HL-60 (cell line): ENCODE measurements around the gene SOWAHC.
"Not testable (repeated sequence)": the region's sequence is repeated elsewhere in the genome, so short reads cannot be mapped to it uniquely, and the experiment has no call there.

Experiments
- DNase-seq, 2 experiments: peaks; one replicate each; pipeline ENCODE4 v3.0.0-alpha.2; 2010 to 2020; ENCODE audit warnings: low read depth in 1 of 2, low spot score in 1 of 2
- H3K27ac ChIP-seq: fragments of 250-450 bp; sonication (Bioruptor Pico); replicated peaks from 2 replicates; pipeline ENCODE4 v1.5.1; 2020; ENCODE audit warnings: mild to moderate bottlenecking, moderate library complexity
- H3K27me3 ChIP-seq: fragments of 250-450 bp; sonication (Bioruptor Pico); 2 replicates; pipeline ENCODE4 v1.5.1; 2021; ENCODE audit warnings: mild to moderate bottlenecking, moderate library complexity; ENCODE audit not compliant: insufficient read depth, poor library complexity, severe bottlenecking
- H3K4me3 ChIP-seq: replicated peaks from 2 replicates; pipeline ENCODE4 v1.5.1; 2011; ENCODE audit warnings: mild to moderate bottlenecking, control low read depth, low read length; ENCODE audit not compliant: insufficient read depth
- GABPA ChIP-seq: IDR thresholded peaks from 2 replicates; pipeline ENCODE4 v1.6.1; 2012; ENCODE audit warnings: low read depth
- POLR2AphosphoS5 ChIP-seq: IDR thresholded peaks from 2 replicates; pipeline ENCODE4 v1.6.1; 2012; ENCODE audit warnings: low read depth
- SPI1 ChIP-seq: IDR thresholded peaks from 2 replicates; pipeline ENCODE4 v1.6.1; 2012; ENCODE audit warnings: low read depth, mild to moderate bottlenecking, borderline replicate concordance
- TF ChIP-seq, protein P1 (sequence below): IDR thresholded peaks from one replicate; pipeline ENCODE4 v1.5.1; 2011; ENCODE audit warnings: low read length, control low read depth, inconsistent platforms; ENCODE audit not compliant: insufficient read depth
- TF ChIP-seq, protein P2 (sequence below): IDR thresholded peaks from 2 replicates; pipeline ENCODE4 v1.6.1; 2012; ENCODE audit warnings: low read depth; ENCODE audit not compliant: insufficient replicate concordance

Gene SOWAHC

DNA sequence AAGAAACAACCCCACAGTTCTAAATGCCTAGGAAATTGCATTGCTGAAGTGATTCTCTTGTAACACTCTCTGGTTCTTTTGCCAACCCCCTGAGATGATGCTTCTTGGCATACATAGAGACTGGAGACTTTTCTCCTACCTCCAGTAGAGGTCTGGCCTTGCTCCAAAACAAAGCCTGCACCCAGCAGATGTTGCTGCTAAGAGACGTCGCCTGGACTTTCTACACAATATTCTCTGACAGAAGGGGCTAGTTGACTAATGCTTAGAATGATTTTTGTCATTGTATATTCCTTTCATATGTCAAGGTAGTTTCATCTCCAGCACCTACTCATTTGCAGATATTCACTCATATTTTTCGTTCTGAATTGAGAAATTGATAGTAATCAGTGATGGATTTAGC, 24.6 kb downstream of the SOWAHC start:
- no peaks in the 10 kb centered on the region for H3K27me3 ChIP-seq
- TF ChIP-seq, protein P1, sequence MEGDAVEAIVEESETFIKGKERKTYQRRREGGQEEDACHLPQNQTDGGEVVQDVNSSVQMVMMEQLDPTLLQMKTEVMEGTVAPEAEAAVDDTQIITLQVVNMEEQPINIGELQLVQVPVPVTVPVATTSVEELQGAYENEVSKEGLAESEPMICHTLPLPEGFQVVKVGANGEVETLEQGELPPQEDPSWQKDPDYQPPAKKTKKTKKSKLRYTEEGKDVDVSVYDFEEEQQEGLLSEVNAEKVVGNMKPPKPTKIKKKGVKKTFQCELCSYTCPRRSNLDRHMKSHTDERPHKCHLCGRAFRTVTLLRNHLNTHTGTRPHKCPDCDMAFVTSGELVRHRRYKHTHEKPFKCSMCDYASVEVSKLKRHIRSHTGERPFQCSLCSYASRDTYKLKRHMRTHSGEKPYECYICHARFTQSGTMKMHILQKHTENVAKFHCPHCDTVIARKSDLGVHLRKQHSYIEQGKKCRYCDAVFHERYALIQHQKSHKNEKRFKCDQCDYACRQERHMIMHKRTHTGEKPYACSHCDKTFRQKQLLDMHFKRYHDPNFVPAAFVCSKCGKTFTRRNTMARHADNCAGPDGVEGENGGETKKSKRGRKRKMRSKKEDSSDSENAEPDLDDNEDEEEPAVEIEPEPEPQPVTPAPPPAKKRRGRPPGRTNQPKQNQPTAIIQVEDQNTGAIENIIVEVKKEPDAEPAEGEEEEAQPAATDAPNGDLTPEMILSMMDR = no peak
- TF ChIP-seq POLR2AphosphoS5 (no peak), GABPA (no peak), SPI1 (no peak)
- TF ChIP-seq, protein P2, sequence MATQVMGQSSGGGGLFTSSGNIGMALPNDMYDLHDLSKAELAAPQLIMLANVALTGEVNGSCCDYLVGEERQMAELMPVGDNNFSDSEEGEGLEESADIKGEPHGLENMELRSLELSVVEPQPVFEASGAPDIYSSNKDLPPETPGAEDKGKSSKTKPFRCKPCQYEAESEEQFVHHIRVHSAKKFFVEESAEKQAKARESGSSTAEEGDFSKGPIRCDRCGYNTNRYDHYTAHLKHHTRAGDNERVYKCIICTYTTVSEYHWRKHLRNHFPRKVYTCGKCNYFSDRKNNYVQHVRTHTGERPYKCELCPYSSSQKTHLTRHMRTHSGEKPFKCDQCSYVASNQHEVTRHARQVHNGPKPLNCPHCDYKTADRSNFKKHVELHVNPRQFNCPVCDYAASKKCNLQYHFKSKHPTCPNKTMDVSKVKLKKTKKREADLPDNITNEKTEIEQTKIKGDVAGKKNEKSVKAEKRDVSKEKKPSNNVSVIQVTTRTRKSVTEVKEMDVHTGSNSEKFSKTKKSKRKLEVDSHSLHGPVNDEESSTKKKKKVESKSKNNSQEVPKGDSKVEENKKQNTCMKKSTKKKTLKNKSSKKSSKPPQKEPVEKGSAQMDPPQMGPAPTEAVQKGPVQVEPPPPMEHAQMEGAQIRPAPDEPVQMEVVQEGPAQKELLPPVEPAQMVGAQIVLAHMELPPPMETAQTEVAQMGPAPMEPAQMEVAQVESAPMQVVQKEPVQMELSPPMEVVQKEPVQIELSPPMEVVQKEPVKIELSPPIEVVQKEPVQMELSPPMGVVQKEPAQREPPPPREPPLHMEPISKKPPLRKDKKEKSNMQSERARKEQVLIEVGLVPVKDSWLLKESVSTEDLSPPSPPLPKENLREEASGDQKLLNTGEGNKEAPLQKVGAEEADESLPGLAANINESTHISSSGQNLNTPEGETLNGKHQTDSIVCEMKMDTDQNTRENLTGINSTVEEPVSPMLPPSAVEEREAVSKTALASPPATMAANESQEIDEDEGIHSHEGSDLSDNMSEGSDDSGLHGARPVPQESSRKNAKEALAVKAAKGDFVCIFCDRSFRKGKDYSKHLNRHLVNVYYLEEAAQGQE = no peak
- no peak overlapping the region for H3K4me3 ChIP-seq
- no peak for DNase-seq
- no peak overlapping the region for H3K27ac ChIP-seq

GRCh38 chr2:109640000-109640399, 25.8 kb downstream of the SOWAHC start:
- H3K4me3 ChIP-seq, H3K27me3 ChIP-seq, H3K27ac ChIP-seq, DNase-seq: not testable (repeated sequence)

DNA sequence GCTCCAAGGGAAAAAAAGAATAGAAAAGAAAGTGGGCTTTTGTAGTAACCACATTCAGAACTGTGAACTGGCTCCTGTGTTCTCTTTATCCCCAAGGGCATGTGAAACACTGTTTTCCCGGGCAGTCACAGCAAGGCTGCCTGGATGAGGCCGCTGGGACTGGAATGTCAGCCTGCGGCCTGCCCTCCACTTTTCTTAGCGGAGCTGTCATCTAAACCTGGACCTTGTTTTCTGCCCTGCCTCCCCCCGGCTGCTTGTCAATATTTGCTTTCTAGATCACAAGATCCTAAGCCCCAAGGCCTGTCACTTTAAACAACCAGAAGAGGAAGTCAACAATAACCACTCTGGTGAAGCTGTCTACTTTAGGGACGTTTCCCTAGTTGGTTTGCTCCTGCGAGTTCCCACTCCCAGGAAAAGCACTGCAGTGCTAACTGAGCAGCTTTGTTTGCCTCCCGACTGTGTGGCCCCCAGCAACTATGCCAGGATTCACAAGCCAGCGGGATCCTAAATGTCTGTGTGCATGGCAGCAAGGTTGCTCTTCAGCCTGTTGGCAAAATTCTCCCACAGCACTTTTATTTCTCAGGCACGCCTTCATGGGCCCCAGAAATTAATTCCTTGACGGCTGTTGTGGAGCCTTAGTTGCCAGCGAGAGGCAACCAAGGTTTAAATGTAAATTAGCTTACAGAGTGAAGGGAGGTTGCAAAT, 30.6 kb downstream of the SOWAHC start:
- no peak for DNase-seq
- peak; percentile 77; the same call in 1 of the 2 replicates for TF ChIP-seq SPI1
- TF ChIP-seq, protein P1 = no peak
- no peak for TF ChIP-seq POLR2AphosphoS5
- no peak overlapping the region for H3K4me3 ChIP-seq
- H3K27ac ChIP-seq = no peak overlapping the region
- no peaks in the 10 kb centered on the region for H3K27me3 ChIP-seq

GRCh38 chr2:109645412-109646184, 31.4 kb downstream of the SOWAHC start:
- Histone ChIP-seq H3K27ac (no peak overlapping the region), H3K4me3 (no peak overlapping the region), H3K27me3 (no peaks in the 10 kb centered on the region)
- TF ChIP-seq, protein P2 = no peak
- TF ChIP-seq SPI1 (no peak), GABPA (no peak), POLR2AphosphoS5 (no peak)
- TF ChIP-seq, protein P1 = no peak
- DNase-seq = no peak
